Ishikawa (cell line): ENCODE measurements around the gene BCL6.

Source experiments
- CEBPB ChIP-seq: IDR thresholded peaks from 2 replicates; pipeline ENCODE4 v1.6.1; 2012
- CREB1 ChIP-seq: IDR thresholded peaks from 2 replicates; pipeline ENCODE4 v1.6.1; 2012; ENCODE audit warnings: low read depth
- EGR1 ChIP-seq: IDR thresholded peaks from 2 replicates; pipeline ENCODE4 v1.6.1; 2012
- EP300 ChIP-seq: IDR thresholded peaks from 2 replicates; pipeline ENCODE4 v1.6.1; 2012; ENCODE audit warnings: borderline replicate concordance
- FOXM1 ChIP-seq: IDR thresholded peaks from 2 replicates; pipeline ENCODE4 v1.6.1; 2012; ENCODE audit warnings: low read depth, borderline replicate concordance
- NFIC ChIP-seq: IDR thresholded peaks from 2 replicates; pipeline ENCODE4 v1.6.1; 2012
- RAD21 ChIP-seq: IDR thresholded peaks from 2 replicates; pipeline ENCODE4 v1.6.1; 2012; ENCODE audit warnings: low read depth
- TAF1 ChIP-seq: IDR thresholded peaks from 2 replicates; pipeline ENCODE4 v1.6.1; 2012; ENCODE audit warnings: low read depth, mild to moderate bottlenecking
- TCF12 ChIP-seq: IDR thresholded peaks from 2 replicates; pipeline ENCODE4 v1.6.1; 2012; ENCODE audit warnings: low read depth
- TEAD4 ChIP-seq: IDR thresholded peaks from 2 replicates; pipeline ENCODE4 v1.6.1; 2012
- YY1 ChIP-seq: IDR thresholded peaks from 2 replicates; pipeline ENCODE4 v1.6.1; 2012; ENCODE audit warnings: low read depth
- ZBTB7A ChIP-seq: IDR thresholded peaks from 2 replicates; pipeline ENCODE4 v1.6.1; 2012; ENCODE audit warnings: low read depth
- TF ChIP-seq, protein P1 (sequence below): IDR thresholded peaks from 2 replicates; pipeline ENCODE4 v1.6.1; 2012; ENCODE audit warnings: low read depth, mild to moderate bottlenecking
- TF ChIP-seq, protein P2 (sequence below): IDR thresholded peaks from 2 replicates; pipeline ENCODE4 v1.6.1; 2012
- TF ChIP-seq, protein P3 (sequence below): IDR thresholded peaks from 2 replicates; pipeline ENCODE4 v1.6.1; 2012

The BCL6 gene

DNA sequence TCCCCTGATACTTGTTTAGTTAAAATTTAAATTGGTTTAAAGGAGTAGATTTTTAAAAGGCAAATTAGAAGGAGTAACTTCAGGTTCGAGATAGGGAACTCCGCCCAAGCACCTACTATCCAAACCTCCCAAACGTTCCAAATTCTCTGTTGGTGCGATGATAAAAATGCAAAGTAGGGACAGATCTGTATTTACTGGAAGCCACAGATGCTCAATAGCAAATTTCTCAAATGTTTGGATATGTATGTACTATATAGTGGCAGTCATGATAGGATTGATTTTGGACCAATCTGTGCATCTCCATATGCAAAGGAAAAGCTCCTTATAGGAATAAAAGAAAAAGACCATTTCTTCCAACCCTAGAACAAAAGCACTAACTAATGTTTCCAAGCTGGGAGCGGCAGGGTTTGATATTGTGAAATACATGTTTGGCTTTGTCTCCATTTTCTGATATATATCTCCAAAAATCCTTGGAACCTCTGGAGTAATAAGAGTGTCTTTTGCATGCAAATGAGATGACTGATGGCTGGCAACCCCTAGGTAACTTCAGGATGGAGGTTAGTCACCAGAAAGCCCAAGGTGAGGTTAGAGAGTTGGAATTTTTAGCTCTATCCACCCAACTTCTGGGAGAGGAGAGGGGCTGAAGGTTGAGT is 58.5 kb downstream of the BCL6 start:
- TF ChIP-seq TAF1 (no peak), CREB1 (no peak), TCF12 (no peak), EGR1 (no peak), ZBTB7A (no peak)

DNA sequence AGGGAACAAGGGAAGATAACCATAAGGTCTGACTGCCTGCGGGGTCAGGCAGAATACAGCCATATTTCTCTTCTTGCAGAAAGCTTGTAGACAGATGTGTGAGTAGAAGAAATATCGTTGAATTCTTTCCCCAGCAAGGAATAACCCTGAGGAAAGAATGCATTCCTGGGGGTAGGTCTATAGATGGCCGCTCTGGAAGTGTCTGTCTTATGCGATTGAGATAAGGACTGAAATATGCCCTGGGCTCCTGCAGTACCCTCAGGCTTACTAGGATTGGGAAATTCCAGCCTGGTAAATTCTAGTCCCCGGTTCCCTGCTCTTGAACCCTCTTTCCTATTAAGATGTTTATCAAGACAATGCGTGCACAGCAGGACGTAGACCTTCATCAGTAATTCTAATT is 59.3 kb downstream of the BCL6 start:
- TF ChIP-seq CEBPB (no peak), TCF12 (no peak)

DNA sequence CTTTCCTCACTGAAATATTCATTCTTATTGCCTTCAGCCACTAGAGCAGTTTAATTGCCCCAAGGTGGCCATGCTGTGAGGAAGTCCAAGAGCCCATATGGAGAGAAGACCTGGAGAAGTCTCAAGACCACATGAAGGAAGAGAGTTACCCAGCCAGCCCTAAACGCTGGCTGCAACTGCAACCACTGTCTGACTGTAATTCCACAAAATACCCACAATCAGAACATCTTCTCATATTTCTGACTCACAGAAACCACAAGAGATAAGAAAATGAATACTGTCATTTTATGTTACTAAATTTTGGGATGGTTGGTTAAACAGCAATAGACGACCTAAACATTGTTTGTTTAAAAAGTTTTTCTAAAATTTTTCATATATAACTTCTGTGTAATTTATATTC is 60.4 kb downstream of the BCL6 start:
- TF ChIP-seq, protein P1, sequence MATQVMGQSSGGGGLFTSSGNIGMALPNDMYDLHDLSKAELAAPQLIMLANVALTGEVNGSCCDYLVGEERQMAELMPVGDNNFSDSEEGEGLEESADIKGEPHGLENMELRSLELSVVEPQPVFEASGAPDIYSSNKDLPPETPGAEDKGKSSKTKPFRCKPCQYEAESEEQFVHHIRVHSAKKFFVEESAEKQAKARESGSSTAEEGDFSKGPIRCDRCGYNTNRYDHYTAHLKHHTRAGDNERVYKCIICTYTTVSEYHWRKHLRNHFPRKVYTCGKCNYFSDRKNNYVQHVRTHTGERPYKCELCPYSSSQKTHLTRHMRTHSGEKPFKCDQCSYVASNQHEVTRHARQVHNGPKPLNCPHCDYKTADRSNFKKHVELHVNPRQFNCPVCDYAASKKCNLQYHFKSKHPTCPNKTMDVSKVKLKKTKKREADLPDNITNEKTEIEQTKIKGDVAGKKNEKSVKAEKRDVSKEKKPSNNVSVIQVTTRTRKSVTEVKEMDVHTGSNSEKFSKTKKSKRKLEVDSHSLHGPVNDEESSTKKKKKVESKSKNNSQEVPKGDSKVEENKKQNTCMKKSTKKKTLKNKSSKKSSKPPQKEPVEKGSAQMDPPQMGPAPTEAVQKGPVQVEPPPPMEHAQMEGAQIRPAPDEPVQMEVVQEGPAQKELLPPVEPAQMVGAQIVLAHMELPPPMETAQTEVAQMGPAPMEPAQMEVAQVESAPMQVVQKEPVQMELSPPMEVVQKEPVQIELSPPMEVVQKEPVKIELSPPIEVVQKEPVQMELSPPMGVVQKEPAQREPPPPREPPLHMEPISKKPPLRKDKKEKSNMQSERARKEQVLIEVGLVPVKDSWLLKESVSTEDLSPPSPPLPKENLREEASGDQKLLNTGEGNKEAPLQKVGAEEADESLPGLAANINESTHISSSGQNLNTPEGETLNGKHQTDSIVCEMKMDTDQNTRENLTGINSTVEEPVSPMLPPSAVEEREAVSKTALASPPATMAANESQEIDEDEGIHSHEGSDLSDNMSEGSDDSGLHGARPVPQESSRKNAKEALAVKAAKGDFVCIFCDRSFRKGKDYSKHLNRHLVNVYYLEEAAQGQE = no peak

- TF ChIP-seq, protein P2, sequence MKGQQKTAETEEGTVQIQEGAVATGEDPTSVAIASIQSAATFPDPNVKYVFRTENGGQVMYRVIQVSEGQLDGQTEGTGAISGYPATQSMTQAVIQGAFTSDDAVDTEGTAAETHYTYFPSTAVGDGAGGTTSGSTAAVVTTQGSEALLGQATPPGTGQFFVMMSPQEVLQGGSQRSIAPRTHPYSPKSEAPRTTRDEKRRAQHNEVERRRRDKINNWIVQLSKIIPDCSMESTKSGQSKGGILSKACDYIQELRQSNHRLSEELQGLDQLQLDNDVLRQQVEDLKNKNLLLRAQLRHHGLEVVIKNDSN = no peak
- TF ChIP-seq CREB1 (no peak), FOXM1 (no peak), EP300 (no peak), TAF1 (no peak), ZBTB7A (no peak), CEBPB (no peak), YY1 (no peak), RAD21 (no peak), TEAD4 (no peak), TCF12 (no peak), NFIC (no peak), EGR1 (no peak)
- TF ChIP-seq, protein P1 = no peak
- TF ChIP-seq, protein P3, sequence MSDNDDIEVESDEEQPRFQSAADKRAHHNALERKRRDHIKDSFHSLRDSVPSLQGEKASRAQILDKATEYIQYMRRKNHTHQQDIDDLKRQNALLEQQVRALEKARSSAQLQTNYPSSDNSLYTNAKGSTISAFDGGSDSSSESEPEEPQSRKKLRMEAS = no peak
Observed at GRCh38 chr3:187684444-187684843, 60.8 kb downstream of the BCL6 start.

DNA sequence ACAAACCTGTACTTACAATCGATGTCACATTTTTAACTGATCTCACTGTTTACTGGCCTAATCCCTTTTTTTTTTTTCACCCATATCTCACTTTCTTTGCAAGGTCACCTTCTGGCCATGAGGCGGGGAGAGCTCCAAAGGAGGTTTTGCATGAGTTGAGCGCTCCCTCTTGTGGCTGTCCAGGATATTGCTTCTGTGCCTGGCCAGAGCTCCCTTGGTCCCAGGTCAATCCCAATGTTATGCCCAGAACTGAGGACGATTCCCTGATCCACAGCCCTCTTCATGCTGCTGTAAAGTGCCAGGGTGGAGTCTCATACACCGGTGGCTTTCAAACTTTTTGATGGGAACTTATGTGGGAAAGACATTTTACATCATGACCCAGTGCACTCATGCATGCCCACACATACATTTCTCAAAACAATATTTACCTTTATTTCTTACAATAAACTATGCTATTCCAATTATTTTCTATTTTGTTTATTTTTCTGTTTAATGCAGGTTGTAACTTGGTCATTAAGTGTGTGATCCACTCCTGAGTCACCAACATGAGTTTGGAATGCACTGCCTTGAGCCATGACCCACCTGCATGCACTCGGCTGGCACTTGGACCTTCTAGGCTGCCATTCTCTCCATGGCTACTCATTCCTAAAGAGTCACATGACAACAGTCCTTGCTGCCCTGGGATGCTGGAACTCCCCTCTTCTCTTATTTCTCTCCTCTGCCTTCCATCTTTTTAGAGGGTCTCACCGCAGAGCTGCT is 65.5 kb downstream of the BCL6 start:
- TF ChIP-seq RAD21 (peak; percentile 95), TEAD4 (no peak), EGR1 (no peak)

GRCh38 chr3:187678726-187679268 is 66.5 kb downstream of the BCL6 start:
- TF ChIP-seq EGR1 (no peak), RAD21 (peak; percentile 71), NFIC (no peak), EP300 (no peak), ZBTB7A (no peak), FOXM1 (no peak)
- TF ChIP-seq, protein P3 = no peak
- TF ChIP-seq, protein P2 = no peak
